Measurements from ENCODE around the gene CCDC12. TPM values are rescaled to one million over a fixed set of nuclear protein-coding genes. Genes with fewer than 3 reads are reported as not detected.

The CCDC12 gene
- total RNA-seq, 2 experiments from 2014 or later, result 55.0 to 56.7 TPM

- DNase-seq, result no peak
- no peaks in the 10 kb centered on the region for H3K36me3 Mint-ChIP-seq (ENCODE audit: low read depth)
- H3K27me3 Mint-ChIP-seq, result no peaks in the 10 kb centered on the region
- H3K4me1 Mint-ChIP-seq, result peaks cover 13% of the 10 kb centered on the region
- no peak overlapping the region for H3K27ac Mint-ChIP-seq
- POLR2A ChIA-PET, result no interaction called here
- no peaks in the 10 kb centered on the region for H3K9me3 Mint-ChIP-seq
- CTCF ChIA-PET, result no interaction called here
- H3K4me3 Mint-ChIP-seq, result no peak overlapping the region
Measured at GRCh38 chr3:46905661-46906451, 70.7 kb downstream of the CCDC12 start.

GRCh38 chr3:46905213-46905560 is 71.4 kb downstream of the CCDC12 start:
- H3K4me3 Mint-ChIP-seq, result no peak overlapping the region
- ChIA-PET CTCF (no interaction called here), POLR2A (no interaction called here)
- no peak for DNase-seq
- H3K27ac Mint-ChIP-seq, result no peak overlapping the region
- H3K27me3 Mint-ChIP-seq, result no peaks in the 10 kb centered on the region
- H3K4me1 Mint-ChIP-seq, result peaks cover 13% of the 10 kb centered on the region
- H3K9me3 Mint-ChIP-seq, result no peaks in the 10 kb centered on the region
- no peaks in the 10 kb centered on the region for H3K36me3 Mint-ChIP-seq (ENCODE audit: low read depth)

- no peaks in the 10 kb centered on the region for H3K27me3 Mint-ChIP-seq
- no peaks in the 10 kb centered on the region for H3K36me3 Mint-ChIP-seq (ENCODE audit: low read depth)
- H3K4me3 Mint-ChIP-seq, result no peak overlapping the region
- POLR2A ChIA-PET, result no interaction called here
- no peak for DNase-seq
- no peaks in the 10 kb centered on the region for H3K9me3 Mint-ChIP-seq
- H3K27ac Mint-ChIP-seq, result no peak overlapping the region
- H3K4me1 Mint-ChIP-seq, result peaks cover 11% of the 10 kb centered on the region
- CTCF ChIA-PET, result no interaction called here
Measured at GRCh38 chr3:46904303-46905212, 72.0 kb downstream of the CCDC12 start.

GRCh38 chr3:46903341-46904302 is 72.9 kb downstream of the CCDC12 start:
- Mint-ChIP-seq H3K9me3 (no peaks in the 10 kb centered on the region), H3K27ac (no peak overlapping the region), H3K36me3 (ENCODE audit: low read depth) (no peaks in the 10 kb centered on the region), H3K4me3 (no peak overlapping the region), H3K4me1 (peaks cover 9% of the 10 kb centered on the region), H3K27me3 (peaks cover 5% of the 10 kb centered on the region)
- POLR2A ChIA-PET, result no interaction called here
- CTCF ChIA-PET, result no interaction called here
- DNase-seq, result no peak

- Mint-ChIP-seq H3K27me3 (peaks cover 12% of the 10 kb centered on the region), H3K4me1 (peaks cover 12% of the 10 kb centered on the region), H3K27ac (no peak overlapping the region), H3K9me3 (no peaks in the 10 kb centered on the region), H3K36me3 (ENCODE audit: low read depth) (no peaks in the 10 kb centered on the region), H3K4me3 (no peak overlapping the region)
- CTCF ChIA-PET, result no interaction called here
- POLR2A ChIA-PET, result interaction anchor here (0.8 kb wide), 1 partner anchor 405 kb away, joined by 3 read pairs; no protein-coding TSS in a partner anchor
- no peak for DNase-seq
Measured at GRCh38 chr3:46902188-46902631, 74.3 kb downstream of the CCDC12 start.

- H3K9me3 Mint-ChIP-seq, result no peaks in the 10 kb centered on the region
- DNase-seq, result no peak
- H3K27me3 Mint-ChIP-seq, result peaks cover 12% of the 10 kb centered on the region
- no peak overlapping the region for H3K4me3 Mint-ChIP-seq
- H3K4me1 Mint-ChIP-seq, result peaks cover 12% of the 10 kb centered on the region
- H3K36me3 Mint-ChIP-seq (ENCODE audit: low read depth), result no peaks in the 10 kb centered on the region
- ChIA-PET CTCF (interaction anchor here (1.6 kb wide), 1 partner anchor 8 kb away, joined by 5 read pairs; no protein-coding TSS in a partner anchor), POLR2A (interaction anchor here (0.8 kb wide), 1 partner anchor 405 kb away, joined by 3 read pairs; no protein-coding TSS in a partner anchor)
- H3K27ac Mint-ChIP-seq, result no peak overlapping the region
Measured at GRCh38 chr3:46901591-46902187, 74.9 kb downstream of the CCDC12 start.

GRCh38 chr3:46901061-46901460 is 75.5 kb downstream of the CCDC12 start:
- Mint-ChIP-seq H3K4me3 (no peak overlapping the region), H3K36me3 (ENCODE audit: low read depth) (no peaks in the 10 kb centered on the region), H3K27ac (no peak overlapping the region), H3K27me3 (peaks cover 16% of the 10 kb centered on the region), H3K4me1 (peaks cover 12% of the 10 kb centered on the region), H3K9me3 (no peaks in the 10 kb centered on the region)
- ChIA-PET CTCF (interaction anchor here (1.6 kb wide), 1 partner anchor 8 kb away, joined by 5 read pairs; no protein-coding TSS in a partner anchor), POLR2A (interaction anchor here (1.6 kb wide), 1 partner anchor 9 kb away, joined by 4 read pairs; no protein-coding TSS in a partner anchor)
- DNase-seq, result no peak

- POLR2A ChIA-PET, result interaction anchor here (1.6 kb wide), 1 partner anchor 9 kb away, joined by 4 read pairs; no protein-coding TSS in a partner anchor
- Mint-ChIP-seq H3K9me3 (no peaks in the 10 kb centered on the region), H3K36me3 (ENCODE audit: low read depth) (no peaks in the 10 kb centered on the region), H3K27ac (no peak overlapping the region), H3K4me1 (peaks cover 12% of the 10 kb centered on the region), H3K4me3 (no peak overlapping the region), H3K27me3 (peaks cover 19% of the 10 kb centered on the region)
- CTCF ChIA-PET, result interaction anchor here (1.4 to 1.6 kb wide), 2 partner anchors 9 to 40 kb away, joined by 4 to 5 read pairs; no protein-coding TSS in a partner anchor
- DNase-seq, result no peak
Measured at GRCh38 chr3:46900356-46900755, 76.2 kb downstream of the CCDC12 start.

- ChIA-PET CTCF (interaction anchor here (1.4 kb wide), 1 partner anchor 40 kb away, joined by 4 read pairs; no protein-coding TSS in a partner anchor), POLR2A (interaction anchor here (1.6 kb wide), 1 partner anchor 10 kb away, joined by 4 read pairs; no protein-coding TSS in a partner anchor)
- Mint-ChIP-seq H3K36me3 (ENCODE audit: low read depth) (no peaks in the 10 kb centered on the region), H3K27ac (no peak overlapping the region), H3K4me1 (peaks cover 12% of the 10 kb centered on the region), H3K27me3 (peaks cover 23% of the 10 kb centered on the region), H3K4me3 (no peak overlapping the region), H3K9me3 (no peaks in the 10 kb centered on the region)
- DNase-seq, result no peak
Measured at GRCh38 chr3:46900007-46900292, 76.6 kb downstream of the CCDC12 start.

- ChIA-PET CTCF (interaction anchor here (1.1 to 1.4 kb wide), 3 partner anchors 14 to 39 kb away, joined by 3 to 4 read pairs (median 4); no protein-coding TSS in a partner anchor), POLR2A (interaction anchor here (1.6 kb wide), 1 partner anchor 10 kb away, joined by 4 read pairs; no protein-coding TSS in a partner anchor)
- H3K4me3 Mint-ChIP-seq, result no peak overlapping the region
- H3K27ac Mint-ChIP-seq, result no peak overlapping the region
- DNase-seq, result no peak
- H3K4me1 Mint-ChIP-seq, result peaks cover 10% of the 10 kb centered on the region
- peaks cover 23% of the 10 kb centered on the region for H3K27me3 Mint-ChIP-seq
- no peaks in the 10 kb centered on the region for H3K9me3 Mint-ChIP-seq
- no peaks in the 10 kb centered on the region for H3K36me3 Mint-ChIP-seq (ENCODE audit: low read depth)
Measured at GRCh38 chr3:46899151-46900006, 77.2 kb downstream of the CCDC12 start.

- Mint-ChIP-seq H3K4me1 (peaks cover 9% of the 10 kb centered on the region), H3K36me3 (ENCODE audit: low read depth) (no peaks in the 10 kb centered on the region), H3K9me3 (no peaks in the 10 kb centered on the region), H3K27ac (no peak overlapping the region), H3K4me3 (no peak overlapping the region), H3K27me3 (peaks cover 30% of the 10 kb centered on the region)
- DNase-seq, result no peak
- ChIA-PET CTCF (interaction anchor here (1.1 kb wide), 2 partner anchors 15 to 16 kb away, joined by 3 to 4 read pairs; no protein-coding TSS in a partner anchor), POLR2A (no interaction called here)
Measured at GRCh38 chr3:46898321-46899150, 78.0 kb downstream of the CCDC12 start.
